Adrenal gland (tissue), 12 donors: ENCODE results near the gene THSD7B. TPM values are rescaled to one million over a fixed set of nuclear protein-coding genes. Genes with fewer than 3 reads are reported as not detected.

ENCODE experiments used
- DNase-seq, 7 donors: peaks; one replicate each; pipeline ENCODE4 v3.0.0-alpha.2; 2019 to 2020
- H3K27ac ChIP-seq, 5 donors: fragments of 200-600 bp; sonication (generic) in 4 of 5; 1 replicate in 3 of 5; 2 replicates in 2 of 5; pipeline versions ENCODE4 v1.5.1 to v1.8.0; 2016 to 2020; ENCODE audit warnings: mild to moderate bottlenecking in 1 of 5
- H3K27me3 ChIP-seq: fragments of 200-600 bp; 2 replicates; pipeline ENCODE4 v1.8.0; 2021
- H3K36me3 ChIP-seq, 2 donors: fragments of 200-600 bp; replicated peaks in 1 of 2; 1 replicate in 1 of 2; 2 replicates in 1 of 2; pipeline versions ENCODE4 v1.5.1 to v1.8.0; 2018 to 2022
- H3K4me1 ChIP-seq, 2 donors: fragments of 200-600 bp; replicated peaks in 1 of 2; 1 replicate in 1 of 2; 2 replicates in 1 of 2; pipeline versions ENCODE4 v1.5.1 to v1.8.0; 2018 to 2021
- H3K4me3 ChIP-seq, 4 donors: fragments of 200-600 bp; sonication (generic) in 3 of 4; one replicate each; pipeline ENCODE4 v1.5.1; 2016 to 2018
- H3K9me3 ChIP-seq, 3 donors: fragments of 200-600 bp; sonication (generic) in 1 of 3; replicated peaks in 1 of 3; 1 replicate in 2 of 3; 2 replicates in 1 of 3; pipeline versions ENCODE4 v1.5.1 to v1.8.0; 2016 to 2021
- POLR2A ChIP-seq, 2 donors: fragments of 450-650 bp; IDR thresholded peaks; one replicate each; pipeline ENCODE4 v1.6.1; 2017; ENCODE audit warnings: antibody characterized with exemption in 2 of 2, mild to moderate bottlenecking in 2 of 2, moderate library complexity in 1 of 2
- WGBS, 4 donors: extraction: QIAGEN DNeasy Blood & Tissue Kit in 2 of 4; methylation state at CpG; one replicate each; pipeline versions ENCODE4 v1.1.5 to v1.1.7; 2013 to 2017; 5-methylcytosine and 5-hydroxymethylcytosine counted together
- intact Hi-C, 2 donors: fragments of 100-400 bp; cut with DNase I; formaldehyde crosslinking; loops; one replicate each; pipeline versions ENCODE4 v1.14.1 to v1.15.0; 2022 to 2023
- polyA plus RNA-seq, 3 donors: library from polyadenylated mRNA; stranded (reverse); fragments of 200-250 nt in 2 of 3; fragments of 350-450 nt in 1 of 3; fragmentation: Illumina TruSeq in 1 of 3; extraction: RNeasy Lipid Tissue Mini Kit (QIAGEN cat#74804) in 1 of 3; gene quantifications; one replicate each; pipeline ENCODE4 v1.2.3, GENCODE V29; 2013 to 2014
- total RNA-seq, 9 donors: library from RNA; depleted of rRNA in 4 of 9; stranded (reverse); fragments of >200 nt in 4 of 9; fragments of 120-200 nt in 1 of 9; fragmentation: NEBNext Ultra II Directional in 1 of 9; extraction: Animal tissue kit (Norgen Biotek cat#: 25700) in 1 of 9; gene quantifications; one replicate each; pipeline versions ENCODE4 v1.1.0 to v1.2.4, GENCODE V29; 2013 to 2023
- TF ChIP-seq, protein P1 (sequence below), 6 experiments: fragments of 450-650 bp in 4 of 6; fragments of 200-600 bp in 2 of 6; sonication (generic) in 1 of 6; IDR thresholded peaks; 1 replicate in 5 of 6; 2 replicates in 1 of 6; pipeline versions ENCODE4 v1.5.1 to v1.8.0; 2016 to 2021; ENCODE audit warnings: antibody characterized with exemption in 6 of 6, mild to moderate bottlenecking in 2 of 6, moderate library complexity in 1 of 6
- donor health status: healthy with polysubstance abuse.
- donor health status: Bipolar disorder and iron deficiency.
- donor health status: DM: yes; HTN: yes; CAD: no.
- donor health status: DM: no; HTN: no; CAD: no.
- donor health status: DM: no; HTN: no; CAD: no.
- donor health status: DM: yes; HTN: yes; CAD: no.

THSD7B gene
- total and polyA plus RNA-seq, 12 donors, result under 0.01 to 0.44 (median 0.12) TPM; not detected in 4

DNA sequence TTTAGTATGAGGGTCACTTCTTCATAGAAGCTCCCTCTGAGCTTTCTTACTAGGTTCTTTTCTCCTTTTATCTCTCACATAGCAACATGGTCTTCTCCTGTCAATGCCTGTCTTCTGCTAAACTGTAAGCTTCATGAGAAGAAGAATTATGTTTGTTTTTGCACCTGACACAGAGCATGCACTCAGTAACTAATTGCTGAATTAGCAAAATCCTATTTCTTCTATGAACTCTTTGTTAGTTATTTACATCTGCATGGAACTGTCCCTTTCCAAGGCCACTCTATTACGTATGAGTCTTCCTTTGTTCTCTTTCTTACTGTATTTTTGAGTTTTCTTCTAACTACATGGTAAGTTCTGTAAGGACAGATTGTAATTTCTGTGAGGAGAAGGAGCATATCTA lies 63.4 kb downstream of the THSD7B start:
- Histone ChIP-seq H3K9me3 (no peaks in the 10 kb centered on the region), H3K27me3 (no peaks in the 10 kb centered on the region), H3K27ac (no peak overlapping the region), H3K4me1 (no peaks in the 10 kb centered on the region), H3K4me3 (no peak overlapping the region), H3K36me3 (no peaks in the 10 kb centered on the region)
- WGBS, 4 donors, result 17 to 59% (median 34%) methylated on average over 1 of the region's 1 CpG
- TF ChIP-seq POLR2A (IDR thresholded peaks at IDR 0.05), result no peak
- TF ChIP-seq, protein P1, sequence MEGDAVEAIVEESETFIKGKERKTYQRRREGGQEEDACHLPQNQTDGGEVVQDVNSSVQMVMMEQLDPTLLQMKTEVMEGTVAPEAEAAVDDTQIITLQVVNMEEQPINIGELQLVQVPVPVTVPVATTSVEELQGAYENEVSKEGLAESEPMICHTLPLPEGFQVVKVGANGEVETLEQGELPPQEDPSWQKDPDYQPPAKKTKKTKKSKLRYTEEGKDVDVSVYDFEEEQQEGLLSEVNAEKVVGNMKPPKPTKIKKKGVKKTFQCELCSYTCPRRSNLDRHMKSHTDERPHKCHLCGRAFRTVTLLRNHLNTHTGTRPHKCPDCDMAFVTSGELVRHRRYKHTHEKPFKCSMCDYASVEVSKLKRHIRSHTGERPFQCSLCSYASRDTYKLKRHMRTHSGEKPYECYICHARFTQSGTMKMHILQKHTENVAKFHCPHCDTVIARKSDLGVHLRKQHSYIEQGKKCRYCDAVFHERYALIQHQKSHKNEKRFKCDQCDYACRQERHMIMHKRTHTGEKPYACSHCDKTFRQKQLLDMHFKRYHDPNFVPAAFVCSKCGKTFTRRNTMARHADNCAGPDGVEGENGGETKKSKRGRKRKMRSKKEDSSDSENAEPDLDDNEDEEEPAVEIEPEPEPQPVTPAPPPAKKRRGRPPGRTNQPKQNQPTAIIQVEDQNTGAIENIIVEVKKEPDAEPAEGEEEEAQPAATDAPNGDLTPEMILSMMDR (IDR thresholded peaks at IDR 0.05), result no peak
- no peak for DNase-seq
- intact Hi-C loops, result no loop called here

DNA sequence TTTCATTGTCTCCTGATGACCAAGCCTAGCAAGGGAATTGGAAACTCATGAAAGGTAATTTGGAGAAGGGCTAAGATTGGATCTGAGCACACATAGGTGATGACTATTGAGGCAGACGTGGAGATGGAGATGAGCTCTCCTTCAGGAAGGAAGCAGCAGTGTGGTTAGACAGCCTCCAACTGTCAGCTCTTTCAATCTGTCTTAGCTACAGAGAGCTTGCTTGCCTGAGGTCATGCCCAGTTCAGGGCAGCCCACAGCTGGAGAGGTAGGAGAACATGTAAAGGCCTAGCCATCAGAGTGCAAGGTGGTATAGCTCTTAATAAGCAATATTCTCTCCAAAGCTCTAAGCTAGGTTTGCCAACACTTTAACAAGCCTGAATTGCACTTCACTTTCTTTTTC lies 79.2 kb downstream of the THSD7B start:
- no peak for DNase-seq
- H3K4me1 ChIP-seq, result no peaks in the 10 kb centered on the region
- 36 to 70% (median 39%) methylated on average over 1 of the region's 1 CpG for WGBS, 4 donors
- no peak for TF ChIP-seq POLR2A (IDR thresholded peaks at IDR 0.05)
- TF ChIP-seq, protein P1 (IDR thresholded peaks at IDR 0.05), result no peak
- H3K4me3 ChIP-seq, result no peak overlapping the region
- H3K27me3 ChIP-seq, result no peaks in the 10 kb centered on the region
- intact Hi-C loops, result no loop called here
- H3K27ac ChIP-seq, result no peak overlapping the region
- H3K36me3 ChIP-seq, result no peaks in the 10 kb centered on the region
- no peaks in the 10 kb centered on the region for H3K9me3 ChIP-seq

DNA sequence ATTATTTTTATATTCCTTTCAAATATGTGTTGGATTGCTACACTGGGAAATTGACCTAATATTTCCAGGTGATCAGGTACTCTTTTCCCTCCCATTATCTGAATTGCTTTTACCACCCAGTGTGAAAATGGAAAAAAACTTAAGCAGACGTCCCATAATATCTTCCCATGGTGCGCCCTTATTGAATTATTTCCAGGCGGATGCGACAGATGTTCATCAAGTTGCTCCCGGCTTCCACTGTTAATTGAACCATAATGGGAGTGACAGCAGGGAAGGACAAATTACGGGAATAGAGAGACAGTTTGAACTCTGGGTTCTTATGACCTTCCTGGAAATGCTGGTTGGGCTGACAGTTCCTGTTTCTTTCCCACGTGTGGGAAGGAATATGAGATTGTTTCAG lies 93.3 kb downstream of the THSD7B start:
- Histone ChIP-seq H3K27ac (no peak overlapping the region), H3K4me1 (no peaks in the 10 kb centered on the region), H3K36me3 (no peaks in the 10 kb centered on the region), H3K4me3 (no peak overlapping the region), H3K9me3 (no peaks in the 10 kb centered on the region), H3K27me3 (no peaks in the 10 kb centered on the region)
- 33 to 50% (median 44%) methylated on average over 7 of the region's 7 CpGs for WGBS, 4 donors
- TF ChIP-seq, protein P1 (IDR thresholded peaks at IDR 0.05), result no peak
- no peak for TF ChIP-seq POLR2A (IDR thresholded peaks at IDR 0.05)
- DNase-seq, result no peak
- intact Hi-C loops, result no loop called here

DNA sequence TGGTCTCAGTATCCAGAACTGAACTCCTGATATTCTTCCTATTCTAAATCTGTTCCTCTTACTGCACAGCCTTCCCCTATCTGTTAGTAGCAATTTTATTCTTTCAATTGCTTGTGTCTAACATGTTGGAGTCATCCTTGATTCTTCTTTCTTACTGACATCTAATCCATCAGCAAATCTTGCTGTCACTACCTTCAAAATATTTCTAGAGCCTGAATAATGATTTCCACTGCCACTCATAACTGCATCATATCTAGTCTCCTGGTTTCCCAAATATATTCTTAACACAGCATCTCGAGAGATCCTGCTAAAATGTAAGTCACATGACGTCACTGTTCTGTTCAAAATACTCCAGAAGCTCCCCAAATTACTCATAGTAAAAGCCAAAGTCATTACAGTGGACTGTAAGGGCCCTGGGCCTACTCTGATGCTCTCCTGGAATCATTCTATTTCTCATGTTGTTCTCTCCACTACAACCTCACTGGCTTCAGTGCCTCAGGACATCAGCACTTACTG lies 95.2 kb downstream of the THSD7B start:
- H3K27me3 ChIP-seq, result no peaks in the 10 kb centered on the region
- intact Hi-C loops, result no loop called here
- 51 to 80% (median 63%) methylated on average over 2 of the region's 2 CpGs for WGBS, 4 donors
- H3K27ac ChIP-seq, result no peak overlapping the region
- no peak for TF ChIP-seq POLR2A (IDR thresholded peaks at IDR 0.05)
- TF ChIP-seq, protein P1 (IDR thresholded peaks at IDR 0.05), result no peak
- no peak overlapping the region for H3K4me3 ChIP-seq
- H3K9me3 ChIP-seq, result no peaks in the 10 kb centered on the region
- H3K36me3 ChIP-seq, result no peaks in the 10 kb centered on the region
- DNase-seq, result no peak
- H3K4me1 ChIP-seq, result no peaks in the 10 kb centered on the region
